ENCODE results near the gene ERC1.

Gene ERC1

DNA sequence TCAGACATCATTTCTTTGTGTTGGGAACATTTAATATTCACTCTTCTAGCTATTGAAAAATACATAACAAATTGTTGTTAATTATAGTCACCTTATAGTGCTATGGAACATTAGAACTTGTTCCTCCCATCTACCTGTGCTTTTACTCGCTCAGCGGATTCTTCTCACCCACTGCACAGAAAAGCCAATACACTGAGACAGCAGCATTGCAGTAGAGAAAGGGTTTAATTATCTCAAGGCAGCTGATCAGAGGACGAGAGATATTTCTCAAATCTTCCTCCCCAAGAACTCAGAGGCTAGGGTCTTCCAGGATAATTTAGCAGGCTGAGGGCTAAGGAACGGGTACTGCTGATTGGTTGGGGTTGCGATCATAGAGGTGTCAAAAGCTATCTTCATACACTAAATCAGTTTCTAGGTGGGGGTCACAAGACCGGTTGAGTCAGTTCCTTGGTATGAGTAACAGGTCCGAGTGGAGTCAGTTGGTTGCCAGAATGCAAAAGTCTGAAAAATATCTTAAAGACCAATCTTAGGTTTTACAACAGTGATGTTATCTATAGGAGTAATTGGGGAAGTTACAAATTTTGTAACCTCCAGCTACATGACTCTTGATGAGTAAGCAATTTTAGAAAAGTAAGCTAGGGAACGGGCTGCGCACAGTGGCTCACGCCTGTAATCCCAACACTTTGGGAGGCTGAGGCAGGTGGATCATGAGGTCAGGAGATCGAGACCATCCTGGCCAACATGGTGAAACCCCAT, 430.2 kb downstream of the ERC1 start:
- no peak for DNase-seq

DNA sequence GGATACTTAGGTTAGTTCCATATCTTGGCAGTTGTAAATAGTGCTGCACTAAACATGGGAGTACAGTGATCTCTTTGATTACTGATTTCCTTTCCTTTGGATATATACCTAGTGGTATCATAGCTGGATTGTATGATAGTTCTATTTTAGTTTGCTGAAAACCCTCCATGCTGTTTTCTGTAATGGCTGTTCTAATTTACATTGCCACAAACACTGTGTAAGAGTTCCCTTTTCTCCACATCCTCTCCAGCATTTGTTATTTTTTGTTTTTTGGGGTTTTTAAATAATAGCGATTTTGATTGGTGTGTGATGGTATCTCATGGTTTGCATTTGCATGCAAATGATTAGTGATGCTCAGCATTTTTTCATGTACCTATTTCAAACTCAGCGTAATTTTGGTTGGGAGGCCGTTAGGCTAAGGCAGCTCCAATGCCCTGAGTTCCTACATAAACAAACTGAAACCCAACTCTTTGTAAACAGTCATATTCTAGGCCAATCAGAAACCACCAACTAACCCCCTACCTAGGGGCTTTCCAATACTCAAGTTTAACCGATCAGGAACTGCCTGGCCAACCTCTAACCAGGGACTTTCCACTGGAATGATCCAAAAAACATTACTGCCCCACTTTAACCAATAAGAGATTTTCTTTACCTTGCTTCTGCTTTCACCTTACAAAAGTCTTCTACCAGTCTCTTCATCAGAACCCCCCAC, 431.7 kb downstream of the ERC1 start:
- DNase-seq = no peak

GRCh38 chr12:1424674-1425395, 433.8 kb downstream of the ERC1 start:
- no peak for DNase-seq

GRCh38 chr12:1425396-1425729, 434.3 kb downstream of the ERC1 start:
- DNase-seq = no peak

DNA sequence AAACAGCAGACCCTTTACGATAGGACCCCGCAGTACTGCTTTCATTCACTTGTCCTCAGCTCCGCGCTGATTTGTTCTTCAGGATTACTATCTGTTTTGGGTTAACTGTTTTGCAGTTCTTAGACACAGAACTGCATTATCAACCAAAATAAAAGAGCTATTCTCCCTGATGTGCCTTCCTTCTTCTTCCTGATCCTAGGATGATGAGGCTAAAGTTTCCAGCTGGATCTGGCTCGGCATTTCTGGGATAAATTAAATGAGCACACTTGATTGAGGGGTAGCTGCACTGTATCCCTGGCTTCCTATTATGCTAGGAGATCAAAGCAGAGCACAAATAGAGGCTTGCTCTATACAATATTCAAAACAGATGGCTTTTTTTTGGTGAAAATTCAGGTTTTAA, 437.6 kb downstream of the ERC1 start:
- no peak for DNase-seq

GRCh38 chr12:1429980-1430379, 439.0 kb downstream of the ERC1 start:
- DNase-seq = no peak

DNA sequence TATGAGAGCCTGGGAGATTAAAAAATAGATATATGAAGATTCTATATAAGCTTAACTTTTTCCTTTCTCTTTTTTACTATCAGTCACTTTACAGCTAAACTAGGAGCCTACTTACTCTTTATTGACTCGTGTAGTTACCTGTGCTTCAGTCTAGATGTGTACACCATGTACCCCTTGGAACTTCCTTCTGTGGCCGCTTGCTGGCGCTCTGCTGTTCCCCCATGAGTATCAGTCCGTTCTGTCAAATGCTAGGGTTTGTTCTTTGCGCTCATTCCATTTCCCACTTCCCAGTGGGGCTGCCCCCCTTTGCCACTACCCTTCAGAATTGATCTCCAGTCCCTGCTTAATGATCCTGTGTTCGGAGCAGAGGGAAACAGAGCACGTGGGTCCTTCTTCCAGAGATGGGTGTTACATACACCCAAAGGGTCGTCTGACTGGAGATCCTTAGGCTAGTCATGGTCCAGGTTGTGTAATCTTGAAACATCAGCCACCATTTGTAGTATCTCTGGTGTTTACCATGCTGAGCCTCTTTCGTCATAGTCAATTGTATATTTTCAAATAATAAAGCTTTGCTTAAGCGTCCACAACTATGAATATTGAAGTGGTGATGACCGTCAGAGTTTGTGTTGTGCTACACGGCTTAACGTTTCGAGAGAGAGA, 443.4 kb downstream of the ERC1 start:
- DNase-seq = no peak

DNA sequence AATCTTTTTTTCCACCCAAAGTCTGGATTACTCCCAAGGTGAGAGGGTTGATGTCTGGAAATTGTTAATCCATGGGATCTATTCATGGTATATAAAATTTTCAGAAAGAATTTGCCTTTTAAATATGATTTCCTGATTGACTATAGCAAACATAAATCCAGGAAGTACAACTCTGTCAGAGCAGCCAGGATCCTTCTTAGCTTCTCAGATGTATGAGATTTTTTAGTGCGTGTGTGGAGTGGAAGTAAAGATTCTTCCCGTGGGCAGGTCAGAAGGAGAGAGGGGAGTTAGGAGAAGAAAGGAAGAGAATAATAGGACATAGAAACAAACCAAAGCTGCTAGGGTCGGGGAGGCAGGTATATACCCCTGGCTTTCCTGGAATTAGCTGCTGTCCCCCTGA, 444.0 kb downstream of the ERC1 start:
- no peak for DNase-seq

GRCh38 chr12:1435456-1435855, 444.4 kb downstream of the ERC1 start:
- DNase-seq = no peak

- DNase-seq = no peak
Measured at GRCh38 chr12:1436015-1436414, 445.0 kb downstream of the ERC1 start.

DNA sequence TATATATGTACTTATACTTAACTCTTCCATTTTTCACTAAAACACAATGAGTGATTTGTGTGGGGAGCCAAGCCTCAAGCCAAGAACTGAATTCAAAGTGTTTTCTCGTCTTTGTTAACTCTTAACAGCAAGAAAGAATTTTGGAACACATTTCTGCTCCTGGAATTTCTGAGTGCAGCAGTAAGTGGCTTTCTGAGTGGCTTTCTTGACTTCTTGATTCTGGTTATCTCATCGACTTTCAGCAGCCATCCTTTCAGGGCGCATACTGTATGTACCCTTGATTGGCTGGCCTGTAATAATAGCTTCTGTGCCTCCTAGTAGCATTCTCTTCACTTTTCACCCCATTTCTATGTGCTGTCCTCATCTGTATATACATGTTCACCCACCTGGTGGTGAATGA, 446.0 kb downstream of the ERC1 start:
- no peak for DNase-seq

- no peak for DNase-seq
Measured at GRCh38 chr12:1439201-1439600, 448.2 kb downstream of the ERC1 start.

- no peak for DNase-seq
Measured at GRCh38 chr12:1439687-1440086, 448.7 kb downstream of the ERC1 start.

GRCh38 chr12:1443421-1444141, 452.6 kb downstream of the ERC1 start:
- no peak for DNase-seq

- DNase-seq = no peak
Measured at GRCh38 chr12:1444142-1444516, 453.1 kb downstream of the ERC1 start.

GRCh38 chr12:1445807-1446206, 454.8 kb downstream of the ERC1 start:
- no peak for DNase-seq

GRCh38 chr12:1448336-1448735, 457.3 kb downstream of the ERC1 start:
- DNase-seq = no peak

DNA sequence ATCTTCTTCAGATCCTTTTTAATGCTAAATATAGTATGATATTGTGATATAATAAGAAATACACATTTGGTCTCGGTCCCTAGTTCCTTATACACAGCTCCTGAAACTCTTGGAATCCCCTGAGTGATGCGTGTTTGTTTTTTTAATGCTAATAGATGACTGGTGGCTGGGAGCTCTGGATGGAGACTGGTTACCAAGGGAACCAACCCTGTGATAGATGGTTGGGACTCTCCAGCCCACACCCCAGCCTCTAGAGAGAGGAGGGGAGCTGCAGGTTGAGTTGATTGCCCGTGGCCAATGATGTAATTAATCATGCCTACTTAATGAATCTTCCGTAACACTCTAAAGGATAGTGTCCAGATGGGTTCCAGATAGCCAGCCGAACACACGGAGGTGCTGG, 462.8 kb downstream of the ERC1 start:
- no peak for DNase-seq

GRCh38 chr12:1456885-1457284, 465.9 kb downstream of the ERC1 start:
- DNase-seq = no peak

DNA sequence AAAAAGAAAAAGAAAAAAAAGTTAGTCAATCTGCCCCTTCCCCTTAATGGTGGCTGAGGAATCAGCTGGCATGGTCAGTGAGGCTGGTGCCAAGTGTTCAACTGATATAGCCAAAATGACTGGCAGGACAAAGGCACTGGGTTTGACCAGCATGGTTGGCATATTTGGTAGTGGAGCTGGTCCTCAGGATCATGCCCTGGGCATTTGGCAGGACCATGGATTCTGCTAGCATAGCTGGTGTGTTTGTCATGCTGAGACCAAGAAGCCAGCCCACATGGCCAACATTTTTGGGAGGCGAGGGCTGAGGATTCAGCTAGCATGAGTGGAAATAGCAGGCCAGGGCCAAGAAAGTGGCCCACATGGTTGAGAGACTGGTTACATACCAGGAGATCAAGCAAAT, 466.9 kb downstream of the ERC1 start:
- no peak for DNase-seq

GRCh38 chr12:1459339-1459738, 468.3 kb downstream of the ERC1 start:
- no peak for DNase-seq

GRCh38 chr12:1463073-1463905, 472.3 kb downstream of the ERC1 start:
- no peak for DNase-seq

Measured in activated CD4-positive, alpha-beta T cell treated with anti-CD3 and anti-CD28 coated beads, Interleukin-2, amount 50 U/mL, for 1 hour (primary cell).